LNCaP clone FGC (cell line): Measurements from ENCODE around the gene SNPH.

ENCODE experiments used
- DNase-seq: peaks from one replicate; pipeline ENCODE4 v3.0.0-alpha.2; 2011; ENCODE audit warnings: low read depth
- H3K4me3 ChIP-seq: 2 replicates; pipeline ENCODE4 v1.5.1; 2011; ENCODE audit warnings: mild to moderate bottlenecking, low read depth, low read length, control low read depth
- TF ChIP-seq, protein P1 (sequence below): IDR thresholded peaks from 2 replicates; pipeline ENCODE4 v1.5.1; 2012; ENCODE audit warnings: mild to moderate bottlenecking; ENCODE audit not compliant: control insufficient read depth, insufficient read depth; ENCODE audit errors: extremely low read depth

Gene SNPH

DNA sequence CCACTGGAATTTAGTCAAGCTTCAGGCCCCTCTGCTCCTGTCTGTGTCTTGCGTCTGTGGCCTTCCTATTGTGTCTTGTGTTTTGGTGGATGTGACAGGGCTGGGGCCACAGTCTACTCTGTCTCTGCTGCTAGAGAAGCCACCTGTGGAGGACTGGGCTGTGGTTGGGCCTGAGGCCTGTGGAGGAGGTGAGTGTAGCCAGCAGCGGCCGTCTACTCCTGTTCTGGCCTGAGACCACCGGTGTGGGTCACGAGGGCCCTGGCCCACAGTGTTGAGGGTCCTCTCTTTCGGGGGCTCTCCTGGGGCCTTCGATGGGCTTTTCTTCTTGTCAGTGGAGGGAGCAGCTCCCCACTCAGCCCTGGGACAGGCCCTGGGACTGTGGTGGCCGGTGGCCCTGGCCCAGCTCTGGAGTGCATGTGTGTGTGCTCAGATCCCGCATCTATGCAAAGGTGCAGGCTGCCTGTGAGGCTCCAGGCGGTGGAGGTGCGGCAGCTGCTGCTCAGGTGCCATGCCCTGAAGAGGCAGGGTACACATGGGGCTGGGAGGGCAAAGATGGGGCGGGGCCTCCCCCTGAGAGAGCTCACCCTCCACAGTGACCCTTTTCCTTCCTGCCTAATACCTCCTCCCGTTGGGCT lies 42.1 kb downstream of the SNPH start:
- TF ChIP-seq, protein P1, sequence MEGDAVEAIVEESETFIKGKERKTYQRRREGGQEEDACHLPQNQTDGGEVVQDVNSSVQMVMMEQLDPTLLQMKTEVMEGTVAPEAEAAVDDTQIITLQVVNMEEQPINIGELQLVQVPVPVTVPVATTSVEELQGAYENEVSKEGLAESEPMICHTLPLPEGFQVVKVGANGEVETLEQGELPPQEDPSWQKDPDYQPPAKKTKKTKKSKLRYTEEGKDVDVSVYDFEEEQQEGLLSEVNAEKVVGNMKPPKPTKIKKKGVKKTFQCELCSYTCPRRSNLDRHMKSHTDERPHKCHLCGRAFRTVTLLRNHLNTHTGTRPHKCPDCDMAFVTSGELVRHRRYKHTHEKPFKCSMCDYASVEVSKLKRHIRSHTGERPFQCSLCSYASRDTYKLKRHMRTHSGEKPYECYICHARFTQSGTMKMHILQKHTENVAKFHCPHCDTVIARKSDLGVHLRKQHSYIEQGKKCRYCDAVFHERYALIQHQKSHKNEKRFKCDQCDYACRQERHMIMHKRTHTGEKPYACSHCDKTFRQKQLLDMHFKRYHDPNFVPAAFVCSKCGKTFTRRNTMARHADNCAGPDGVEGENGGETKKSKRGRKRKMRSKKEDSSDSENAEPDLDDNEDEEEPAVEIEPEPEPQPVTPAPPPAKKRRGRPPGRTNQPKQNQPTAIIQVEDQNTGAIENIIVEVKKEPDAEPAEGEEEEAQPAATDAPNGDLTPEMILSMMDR: no peak
- no peak for DNase-seq

DNA sequence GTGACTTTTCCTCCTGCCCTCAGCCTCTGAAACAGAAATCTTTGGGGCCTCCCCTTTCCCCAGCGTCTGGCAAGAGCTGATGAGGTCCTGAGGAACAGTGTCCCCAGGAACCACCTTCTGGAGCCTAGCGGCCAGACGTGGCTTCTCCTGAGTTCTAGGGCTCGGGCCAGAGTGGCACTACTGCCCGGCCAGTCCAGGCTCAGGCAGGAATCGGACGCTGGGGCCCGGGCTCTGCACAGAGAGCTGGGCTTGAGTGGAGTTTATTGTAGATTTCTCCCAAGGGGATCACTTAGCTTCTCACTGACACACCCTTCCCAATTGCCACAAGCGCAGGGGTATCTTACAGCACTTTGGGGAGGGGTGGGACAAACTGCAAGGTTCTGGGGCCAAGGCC lies 42.6 kb downstream of the SNPH start:
- TF ChIP-seq, protein P1: no peak
- no peak for DNase-seq
- no peak overlapping the region for H3K4me3 ChIP-seq

More for the DNA sequence above, 42.1 kb downstream of the SNPH start:
- no peak overlapping the region for H3K4me3 ChIP-seq

DNA sequence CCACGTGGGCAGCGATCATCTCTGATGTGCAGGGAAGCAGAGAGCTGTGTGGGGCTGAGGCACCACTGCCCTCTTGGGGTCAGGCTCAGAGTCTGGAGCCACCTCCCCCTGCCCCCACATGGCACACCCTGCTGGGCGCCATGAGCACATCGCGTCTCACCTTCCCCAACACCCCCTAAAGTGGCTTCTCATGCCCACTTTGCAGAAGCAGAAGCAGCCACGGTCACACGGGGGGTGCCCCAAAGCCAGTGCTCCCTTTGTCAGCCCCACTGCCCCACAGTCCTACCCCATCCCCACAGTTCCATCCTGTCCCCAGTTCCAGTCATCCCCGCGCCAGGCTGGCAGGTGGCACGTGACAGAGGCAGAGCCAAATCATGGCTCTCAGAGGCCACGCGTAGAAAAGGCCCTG lies 43.3 kb downstream of the SNPH start:
- TF ChIP-seq, protein P1: no peak
- no peak for DNase-seq

DNA sequence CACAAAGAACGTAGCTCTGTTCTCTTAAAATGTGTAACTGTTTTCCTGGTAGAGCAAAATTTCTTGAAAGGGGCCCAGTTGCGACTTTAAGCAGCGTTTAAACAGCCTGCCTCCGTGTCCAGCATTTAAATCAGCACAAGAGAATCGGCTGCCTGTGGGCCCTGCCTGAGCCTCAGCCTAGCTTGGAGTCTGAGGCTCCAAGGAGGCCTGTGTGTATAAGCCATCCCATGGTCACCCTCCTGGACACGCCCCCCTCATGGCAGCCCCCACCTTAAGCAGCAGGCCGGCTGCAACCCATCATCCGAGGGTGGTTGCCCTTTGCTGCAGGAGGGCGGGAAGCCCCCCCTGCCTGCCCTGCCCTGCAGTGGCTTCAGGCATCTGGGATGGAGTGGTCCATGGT lies 44.0 kb downstream of the SNPH start:
- DNase-seq: no peak
- no peak overlapping the region for H3K4me3 ChIP-seq
- TF ChIP-seq, protein P1: no peak

More for the DNA sequence above, 43.3 kb downstream of the SNPH start:
- H3K4me3 ChIP-seq: no peak overlapping the region

DNA sequence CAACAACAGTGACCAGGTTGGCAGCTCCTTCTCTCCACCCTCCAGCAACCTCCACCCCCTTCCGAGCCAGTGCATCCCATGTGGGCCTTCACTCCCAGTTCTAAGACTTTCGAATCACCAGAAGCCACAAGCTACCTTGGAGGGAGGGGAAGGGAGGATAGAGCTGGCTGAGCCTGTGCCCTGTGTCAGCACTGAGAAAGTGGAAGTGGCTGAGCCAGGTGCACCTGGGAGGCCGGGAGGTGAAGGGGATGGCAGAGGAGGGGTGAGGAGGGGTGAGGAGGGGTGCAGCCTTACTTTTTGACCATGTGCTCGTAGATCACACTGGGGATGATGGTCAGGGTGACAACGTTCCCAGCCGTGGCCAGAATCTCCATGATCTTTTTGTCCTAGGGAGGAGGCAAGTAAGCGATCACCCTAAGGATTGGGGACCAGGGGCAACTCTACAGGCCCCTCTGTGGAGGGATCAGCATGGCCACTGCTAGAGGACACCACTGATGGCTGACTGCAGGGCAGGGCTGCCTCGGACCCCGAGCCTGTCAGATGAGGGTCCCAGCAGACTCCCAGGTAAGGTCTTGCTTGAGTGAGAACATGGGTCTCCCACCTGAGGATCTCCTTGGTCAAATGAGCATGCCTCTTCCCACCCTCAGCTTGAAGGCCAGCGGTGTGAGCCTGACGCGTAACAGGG lies 44.6 kb downstream of the SNPH start:
- no peak overlapping the region for H3K4me3 ChIP-seq
- TF ChIP-seq, protein P1: no peak
- no peak for DNase-seq

DNA sequence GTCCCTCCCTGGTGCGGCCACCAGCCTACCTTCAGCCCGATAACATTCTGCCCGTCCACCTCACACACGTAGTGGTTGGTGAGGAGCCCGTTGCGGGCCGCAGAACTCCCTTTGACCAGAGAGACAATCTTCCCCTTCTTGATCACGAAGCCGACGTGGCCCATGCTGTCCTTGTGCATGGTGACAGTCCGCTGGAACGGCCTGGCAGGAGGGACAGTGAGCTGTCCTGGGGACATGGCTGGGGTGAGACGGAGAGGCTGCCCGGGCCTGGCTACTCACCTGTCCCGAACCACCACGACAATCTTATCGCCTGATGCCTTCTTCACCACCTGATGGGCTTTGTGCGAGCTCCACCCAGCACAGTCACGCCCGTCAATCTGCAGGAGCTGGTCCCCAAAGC lies 46.2 kb downstream of the SNPH start:
- H3K4me3 ChIP-seq: no peak overlapping the region
- TF ChIP-seq, protein P1: no peak
- no peak for DNase-seq

DNA sequence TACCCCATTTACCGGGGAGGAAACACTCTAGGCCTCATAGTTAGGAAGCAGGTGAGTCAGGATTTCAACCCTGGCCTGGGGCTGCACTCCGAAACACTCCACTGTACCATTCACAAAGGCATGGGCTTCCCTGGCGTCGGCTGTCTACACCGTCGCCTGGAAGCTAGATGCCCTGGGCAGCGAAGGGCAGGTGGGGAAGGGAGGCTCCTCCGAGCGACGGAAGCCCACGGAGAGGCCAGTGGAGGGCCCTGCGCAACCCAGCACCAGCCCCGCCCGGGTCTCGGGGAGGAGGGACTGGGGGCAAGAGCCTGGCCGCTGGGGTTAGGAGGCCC lies 46.8 kb downstream of the SNPH start:
- TF ChIP-seq, protein P1: no peak
- H3K4me3 ChIP-seq: no peak overlapping the region

More for the DNA sequence above, 46.8 kb downstream of the SNPH start:
- no peak for DNase-seq
